Activated CD8-positive, alpha-beta memory T cell treated with anti-CD3 and anti-CD28 coated beads for 48 hours (primary cell): ENCODE measurements around the gene CACNA2D3.

Experiments used
- DNase-seq, 3 experiments: peaks; one replicate each; pipeline ENCODE4 v3.0.0-alpha.2; 2020; ENCODE audit warnings: low read depth in 2 of 3, low spot score in 2 of 3

Gene CACNA2D3

GRCh38 chr3:54264050-54264449, 141.7 kb downstream of the CACNA2D3 start:
- DNase-seq: no peak

- DNase-seq: no peak
Observed at GRCh38 chr3:54270816-54271526, 148.6 kb downstream of the CACNA2D3 start.

GRCh38 chr3:54273791-54274190, 151.4 kb downstream of the CACNA2D3 start:
- DNase-seq: no peak

GRCh38 chr3:54274607-54275006, 152.3 kb downstream of the CACNA2D3 start:
- no peak for DNase-seq

- DNase-seq: no peak
Observed at GRCh38 chr3:54279005-54279583, 156.7 kb downstream of the CACNA2D3 start.

GRCh38 chr3:54283470-54283869, 161.1 kb downstream of the CACNA2D3 start:
- no peak for DNase-seq

GRCh38 chr3:54294214-54294613, 171.9 kb downstream of the CACNA2D3 start:
- no peak for DNase-seq

GRCh38 chr3:54296531-54296930, 174.2 kb downstream of the CACNA2D3 start:
- no peak for DNase-seq

- DNase-seq: no peak
Observed at GRCh38 chr3:54299169-54299935, 177.0 kb downstream of the CACNA2D3 start.

- no peak for DNase-seq
Observed at GRCh38 chr3:54303517-54304375, 181.4 kb downstream of the CACNA2D3 start.

- no peak for DNase-seq
Observed at GRCh38 chr3:54304877-54305276, 182.5 kb downstream of the CACNA2D3 start.

- no peak for DNase-seq
Observed at GRCh38 chr3:54305409-54306099, 183.2 kb downstream of the CACNA2D3 start.

GRCh38 chr3:54307566-54308180, 185.3 kb downstream of the CACNA2D3 start:
- DNase-seq: no peak

- no peak for DNase-seq
Observed at GRCh38 chr3:54309601-54310000, 187.2 kb downstream of the CACNA2D3 start.

- no peak for DNase-seq
Observed at GRCh38 chr3:54311211-54311747, 188.9 kb downstream of the CACNA2D3 start.

- DNase-seq: no peak
Observed at GRCh38 chr3:54312156-54312899, 190.0 kb downstream of the CACNA2D3 start.

- no peak for DNase-seq
Observed at GRCh38 chr3:54313418-54313817, 191.1 kb downstream of the CACNA2D3 start.

- no peak for DNase-seq
Observed at GRCh38 chr3:54321520-54321919, 199.2 kb downstream of the CACNA2D3 start.

GRCh38 chr3:54322354-54322753, 200.0 kb downstream of the CACNA2D3 start:
- no peak for DNase-seq
